Stimulated activated memory B cell treated with anti-CD40 and anti-IgM and Interleukin-4, amounts not matched to agents 10 μg/mL and 1 μg/mL and 100 μg/mL, for 72 hours (primary cell): ENCODE data around the gene UGT1A7.
"Not testable (repeated sequence)": the region's sequence is repeated elsewhere in the genome, so short reads cannot be mapped to it uniquely, and the experiment has no call there.

Experiments
- ATAC-seq: fragments of 150-1000 bp; cut with Tn5 transposase; 2 replicates; pipeline ENCODE4 v1.10.0; 2021
- H3K27ac Mint-ChIP-seq: one replicate; pipeline ENCODE4 v1.8.0; 2022; ENCODE audit warnings: mild to moderate bottlenecking, mixed read lengths
- H3K27me3 Mint-ChIP-seq: one replicate; pipeline ENCODE4 v1.8.0; 2022; ENCODE audit warnings: mixed read lengths
- H3K36me3 Mint-ChIP-seq: one replicate; pipeline ENCODE4 v1.8.0; 2022; ENCODE audit warnings: mixed read lengths
- H3K4me1 Mint-ChIP-seq: one replicate; pipeline ENCODE4 v1.8.0; 2022; ENCODE audit warnings: mixed read lengths
- H3K4me3 Mint-ChIP-seq: one replicate; pipeline ENCODE4 v1.8.0; 2022; ENCODE audit warnings: mild to moderate bottlenecking, moderate library complexity, mixed read lengths
- H3K9me3 Mint-ChIP-seq: one replicate; pipeline ENCODE4 v1.8.0; 2022; ENCODE audit warnings: mixed read lengths

The UGT1A7 gene

GRCh38 chr2:233714121-233714520 is 32.4 kb downstream of the UGT1A7 start:
- H3K27ac Mint-ChIP-seq, result no peak overlapping the region

GRCh38 chr2:233718552-233718951 is 36.9 kb downstream of the UGT1A7 start, which contains the start of gene UGT1A4:
Gene UGT1A4, plus strand, starts transcription at chr2:233718736. Its CDS starts 85 bp downstream, at chr2:233718821.
- no peaks in the 10 kb centered on the region for H3K9me3 Mint-ChIP-seq
- no peak for ATAC-seq
- H3K27ac Mint-ChIP-seq, result no peak within 1 kb of the TSS
- no peak within 1 kb of the TSS for H3K4me3 Mint-ChIP-seq
- H3K36me3 Mint-ChIP-seq, result no peaks in the 10 kb centered on the region
- H3K27me3 Mint-ChIP-seq, result peaks cover 41% of the 10 kb centered on the region
- no peaks in the 10 kb centered on the region for H3K4me1 Mint-ChIP-seq

More at GRCh38 chr2:233714121-233714520, 32.4 kb downstream of the UGT1A7 start:
- Mint-ChIP-seq H3K9me3 (no peaks in the 10 kb centered on the region), H3K4me1 (peaks cover 8% of the 10 kb centered on the region), H3K36me3 (no peaks in the 10 kb centered on the region), H3K27me3 (peaks cover 35% of the 10 kb centered on the region), H3K4me3 (no peak overlapping the region)
- no peak for ATAC-seq

DNA sequence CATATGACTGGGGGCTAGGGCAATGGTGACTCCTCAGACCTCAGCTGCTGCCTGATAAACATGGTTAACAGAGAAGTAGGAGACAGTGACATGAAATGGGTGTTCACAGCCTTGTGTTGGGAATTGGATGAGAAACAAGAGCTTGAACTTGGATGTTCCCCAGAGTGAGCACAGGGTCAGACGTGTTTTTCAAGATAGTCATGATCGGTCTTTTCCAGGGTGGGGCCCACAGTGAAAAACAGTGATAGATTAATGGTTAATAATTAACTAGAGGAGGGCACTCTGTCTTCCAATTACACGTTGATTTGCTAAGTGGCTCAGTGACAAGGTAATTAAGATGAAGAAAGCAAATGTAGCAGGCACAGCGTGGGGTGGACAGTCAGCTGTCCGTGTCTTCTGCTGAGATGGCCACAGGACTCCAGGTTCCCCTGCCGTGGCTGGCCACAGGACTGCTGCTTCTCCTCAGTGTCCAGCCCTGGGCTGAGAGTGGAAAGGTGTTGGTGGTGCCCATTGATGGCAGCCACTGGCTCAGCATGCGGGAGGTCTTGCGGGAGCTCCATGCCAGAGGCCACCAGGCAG is 47.1 kb downstream of the UGT1A7 start, which contains the start of gene UGT1A3:
UGT1A3 (plus strand) TSS at position 320 of the 579 bp plus-strand sequence; CDS start at position 405, 85 bp downstream.
- Mint-ChIP-seq H3K27ac (no peak within 1 kb of the TSS), H3K4me1 (peaks cover 8% of the 10 kb centered on the region), H3K36me3 (no peaks in the 10 kb centered on the region), H3K4me3 (no peak within 1 kb of the TSS), H3K27me3 (peaks cover 46% of the 10 kb centered on the region), H3K9me3 (no peaks in the 10 kb centered on the region)
- ATAC-seq, result no peak

GRCh38 chr2:233736868-233737653 is 55.4 kb downstream of the UGT1A7 start:
- peaks cover 48% of the 10 kb centered on the region for H3K27me3 Mint-ChIP-seq
- H3K4me1 Mint-ChIP-seq, H3K9me3 Mint-ChIP-seq, H3K36me3 Mint-ChIP-seq, H3K27ac Mint-ChIP-seq, ATAC-seq, H3K4me3 Mint-ChIP-seq: not testable (repeated sequence)

GRCh38 chr2:233740870-233741269 is 59.2 kb downstream of the UGT1A7 start:
- Mint-ChIP-seq H3K36me3 (no peaks in the 10 kb centered on the region), H3K27me3 (peaks cover 42% of the 10 kb centered on the region), H3K27ac (no peak overlapping the region), H3K4me1 (no peaks in the 10 kb centered on the region), H3K9me3 (no peaks in the 10 kb centered on the region), H3K4me3 (no peak overlapping the region)
- ATAC-seq, result no peak

GRCh38 chr2:233743464-233744259 is 62.0 kb downstream of the UGT1A7 start:
- Mint-ChIP-seq H3K9me3 (no peaks in the 10 kb centered on the region), H3K27me3 (peaks cover 50% of the 10 kb centered on the region), H3K27ac (no peak overlapping the region), H3K36me3 (no peaks in the 10 kb centered on the region), H3K4me1 (no peaks in the 10 kb centered on the region), H3K4me3 (no peak overlapping the region)
- ATAC-seq, result no peak

DNA sequence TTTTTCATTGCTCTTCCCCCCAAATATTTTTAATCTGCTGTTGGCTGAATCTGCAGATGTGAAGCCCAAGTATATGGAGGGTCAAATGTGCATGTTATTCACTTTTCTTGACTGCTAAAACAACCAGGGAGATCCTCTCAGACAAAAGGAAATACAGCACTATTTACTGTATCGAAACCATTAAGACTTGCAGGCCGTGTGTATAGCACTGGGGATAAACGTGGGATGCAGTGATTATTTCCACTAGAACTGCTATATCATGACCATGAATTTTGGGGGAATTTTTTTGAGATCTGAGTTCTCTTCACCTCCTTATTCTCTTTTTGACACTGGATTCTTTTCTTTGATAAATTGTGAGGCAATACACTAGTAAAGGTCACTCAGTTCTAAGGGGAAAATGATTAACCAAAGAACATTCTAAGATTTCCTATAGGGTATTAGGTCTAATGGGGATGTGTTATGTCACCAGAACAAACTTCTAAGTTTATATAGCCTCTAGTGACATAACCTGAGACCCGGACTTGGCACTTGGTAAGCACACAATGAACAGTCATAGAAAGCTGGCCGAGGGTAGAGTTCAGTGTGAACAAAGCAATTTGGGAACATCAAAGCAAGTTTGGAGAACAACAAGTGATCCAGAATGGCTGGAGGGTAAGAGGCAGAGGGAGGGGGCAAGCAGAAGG is 63.5 kb downstream of the UGT1A7 start:
- H3K9me3 Mint-ChIP-seq, result peaks cover 7% of the 10 kb centered on the region
- no peaks in the 10 kb centered on the region for H3K36me3 Mint-ChIP-seq
- no peaks in the 10 kb centered on the region for H3K4me1 Mint-ChIP-seq
- peaks cover 35% of the 10 kb centered on the region for H3K27me3 Mint-ChIP-seq
- H3K4me3 Mint-ChIP-seq, result no peak overlapping the region
- no peak for ATAC-seq
- no peak overlapping the region for H3K27ac Mint-ChIP-seq

DNA sequence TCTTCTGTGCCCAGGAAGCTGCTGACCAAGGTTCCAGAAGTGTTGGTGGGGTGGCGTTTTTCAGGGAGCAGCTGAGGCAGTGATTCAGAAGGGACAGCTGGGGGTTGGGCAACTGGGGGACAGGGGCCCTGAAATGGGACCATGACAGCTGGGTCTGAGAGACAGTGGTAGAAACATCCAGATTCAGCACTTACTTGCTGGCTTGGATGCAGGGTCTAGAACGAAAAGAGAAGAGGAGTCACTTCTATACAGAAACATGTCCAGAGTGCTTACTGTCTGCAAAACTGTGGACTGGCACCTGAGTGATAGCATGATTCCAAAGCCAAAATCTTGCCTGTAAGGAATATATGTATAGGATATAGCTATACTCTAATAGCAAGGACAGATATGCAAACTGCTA is 64.1 kb downstream of the UGT1A7 start:
- H3K27ac Mint-ChIP-seq, ATAC-seq, H3K4me3 Mint-ChIP-seq, H3K36me3 Mint-ChIP-seq, H3K4me1 Mint-ChIP-seq, H3K9me3 Mint-ChIP-seq: not testable (repeated sequence)
- peaks cover 31% of the 10 kb centered on the region for H3K27me3 Mint-ChIP-seq

DNA sequence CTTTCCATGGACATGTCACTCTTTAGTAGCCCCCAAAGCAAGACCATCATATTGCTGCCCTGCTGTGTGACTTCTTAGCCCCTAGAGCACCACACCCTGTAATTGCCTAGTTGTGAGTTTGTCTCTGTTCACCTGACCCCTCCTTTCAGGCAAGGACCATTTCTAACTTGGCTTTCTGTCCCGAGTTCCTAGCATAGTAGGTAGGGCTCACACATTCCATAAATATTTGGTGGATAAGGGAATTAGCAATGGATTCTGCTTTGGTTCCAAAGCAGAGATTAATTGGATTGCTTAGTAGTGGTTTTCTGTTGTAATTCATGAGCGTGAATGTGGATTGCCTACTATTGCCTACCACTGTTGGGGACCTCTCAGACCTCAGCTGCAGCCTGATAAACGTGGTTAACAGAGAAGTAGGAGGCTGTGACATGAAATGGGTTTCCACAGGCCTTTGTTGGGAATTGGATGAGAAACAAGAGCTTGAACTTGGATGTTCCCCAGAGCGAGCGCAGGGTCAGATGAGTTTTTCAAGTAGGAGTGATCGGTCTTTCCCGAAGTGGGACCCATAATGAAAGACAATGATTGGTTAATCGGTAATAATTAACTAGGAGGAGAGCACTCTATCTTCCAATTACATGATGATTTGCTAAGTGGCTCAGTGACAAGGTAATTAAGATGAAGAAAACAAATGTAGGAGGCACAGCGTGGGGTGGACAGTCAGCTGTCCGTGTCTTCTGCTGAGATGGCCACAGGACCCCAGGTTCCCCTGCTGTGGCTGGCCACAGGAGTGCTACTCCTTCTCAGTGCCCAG is 65.0 kb downstream of the UGT1A7 start:
- no peaks in the 10 kb centered on the region for H3K36me3 Mint-ChIP-seq
- no peaks in the 10 kb centered on the region for H3K4me1 Mint-ChIP-seq
- ATAC-seq, result no peak

DNA sequence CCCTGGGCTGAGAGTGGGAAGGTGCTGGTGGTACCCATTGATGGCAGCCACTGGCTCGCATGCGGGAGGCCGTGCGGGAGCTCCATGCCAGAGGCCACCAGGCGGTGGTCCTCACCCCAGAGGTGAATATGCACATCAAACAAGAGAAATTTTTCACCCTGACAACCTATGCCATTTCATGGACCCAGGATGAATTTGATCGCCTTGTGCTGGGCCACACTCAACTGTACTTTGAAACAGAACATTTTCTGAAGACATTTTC is 65.5 kb downstream of the UGT1A7 start:
- no peak for ATAC-seq
- Mint-ChIP-seq H3K27ac (no peak overlapping the region), H3K36me3 (no peaks in the 10 kb centered on the region), H3K4me3 (no peak overlapping the region), H3K9me3 (peaks cover 14% of the 10 kb centered on the region), H3K27me3 (peaks cover 31% of the 10 kb centered on the region), H3K4me1 (no peaks in the 10 kb centered on the region)

More for the DNA sequence above, 65.0 kb downstream of the UGT1A7 start:
- Mint-ChIP-seq H3K9me3 (peaks cover 12% of the 10 kb centered on the region), H3K4me3 (no peak overlapping the region), H3K27ac (no peak overlapping the region), H3K27me3 (peaks cover 31% of the 10 kb centered on the region)

- H3K27ac Mint-ChIP-seq, ATAC-seq, H3K36me3 Mint-ChIP-seq, H3K4me3 Mint-ChIP-seq, H3K4me1 Mint-ChIP-seq: not testable (repeated sequence)
- Mint-ChIP-seq H3K27me3 (peaks cover 33% of the 10 kb centered on the region), H3K9me3 (peaks cover 14% of the 10 kb centered on the region)
Observed at GRCh38 chr2:233750689-233751088, 69.0 kb downstream of the UGT1A7 start.

GRCh38 chr2:233751212-233752009 is 69.7 kb downstream of the UGT1A7 start:
- H3K36me3 Mint-ChIP-seq, ATAC-seq, H3K27ac Mint-ChIP-seq, H3K4me3 Mint-ChIP-seq, H3K4me1 Mint-ChIP-seq: not testable (repeated sequence)
- H3K9me3 Mint-ChIP-seq, result peaks cover 14% of the 10 kb centered on the region
- H3K27me3 Mint-ChIP-seq, result peaks cover 31% of the 10 kb centered on the region

GRCh38 chr2:233754872-233755611 is 73.3 kb downstream of the UGT1A7 start:
- H3K9me3 Mint-ChIP-seq, result peaks cover 8% of the 10 kb centered on the region
- no peak overlapping the region for H3K27ac Mint-ChIP-seq
- H3K27me3 Mint-ChIP-seq, result peaks cover 8% of the 10 kb centered on the region
- no peak overlapping the region for H3K4me3 Mint-ChIP-seq
- no peaks in the 10 kb centered on the region for H3K36me3 Mint-ChIP-seq
- ATAC-seq, result no peak
- no peaks in the 10 kb centered on the region for H3K4me1 Mint-ChIP-seq
